ENCODE measurements around the gene XAB2. TPM values are rescaled to one million over a fixed set of nuclear protein-coding genes. Genes with fewer than 3 reads are reported as not detected.

Gene XAB2
- 10 to 100 TPM; 64.6 to 76.1 (median 67.2) TPM for total RNA-seq

DNA sequence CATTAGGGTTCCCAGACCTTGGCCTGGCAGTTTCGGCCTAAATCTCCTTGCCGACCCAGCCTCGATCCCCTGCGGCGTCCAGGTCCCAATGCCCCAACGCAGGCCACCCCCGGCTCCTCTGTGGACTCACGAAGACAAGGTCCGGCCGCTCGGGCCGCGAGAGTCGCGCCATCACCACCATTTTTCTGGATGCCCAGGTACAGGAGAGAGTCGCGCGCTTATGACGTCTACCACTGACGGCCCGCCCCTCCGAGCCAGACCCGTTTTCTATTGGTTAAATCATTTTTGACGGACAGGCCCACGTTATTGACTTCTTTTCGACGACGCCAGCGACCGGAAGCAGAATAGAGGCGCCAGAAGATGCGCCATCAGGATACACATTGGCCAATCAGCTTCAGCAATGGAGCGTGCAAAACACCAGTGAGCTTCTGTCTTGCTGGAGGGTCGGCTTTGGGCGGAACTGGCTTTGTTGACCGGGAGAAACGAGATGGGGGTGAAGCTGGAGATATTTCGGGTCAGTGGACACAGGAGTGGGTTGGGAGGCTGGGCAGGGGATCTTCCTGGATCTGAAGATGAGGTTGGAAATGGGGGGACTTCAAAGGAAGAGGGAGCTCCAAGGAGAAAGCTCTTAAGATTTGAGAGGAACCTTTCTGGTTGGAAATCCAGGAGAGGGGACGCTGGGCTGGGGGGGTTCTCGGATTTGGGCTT, at the start of gene XAB2, which contains the start of gene PET100:
TSS of gene XAB2 (minus strand) at position 199 of the 708 bp plus-strand sequence. CDS start at position 181, 18 bp downstream.
TSS of gene PET100 (plus strand) at position 447 of the 708 bp plus-strand sequence. CDS start at position 488, 41 bp downstream.
- Mint-ChIP-seq H3K4me1 (ENCODE audit: low read depth) (peaks cover 42% of the 10 kb centered on the region), H3K9me3 (no peaks in the 10 kb centered on the region), H3K36me3 (ENCODE audit: insufficient read depth) (peaks cover 16% of the 10 kb centered on the region), H3K4me3 (peak within 1 kb of the TSS; percentile 100), H3K27me3 (ENCODE audit: low read depth) (no peaks in the 10 kb centered on the region)
- peak; percentile 91 for DNase-seq
- peak; percentile 98 to 99 for ATAC-seq

GRCh38 chr19:7677669-7678311, 48.4 kb upstream of the XAB2 start:
- DNase-seq (no peak), ATAC-seq (no peak)
- H3K4me3 Mint-ChIP-seq = no peak overlapping the region
- H3K36me3 Mint-ChIP-seq (ENCODE audit: insufficient read depth) = no peaks in the 10 kb centered on the region
- peaks cover 43% of the 10 kb centered on the region for H3K27me3 Mint-ChIP-seq (ENCODE audit: low read depth)
- no peaks in the 10 kb centered on the region for H3K9me3 Mint-ChIP-seq
- peaks cover 49% of the 10 kb centered on the region for H3K4me1 Mint-ChIP-seq (ENCODE audit: low read depth)

- Mint-ChIP-seq H3K9me3 (no peaks in the 10 kb centered on the region), H3K36me3 (ENCODE audit: insufficient read depth) (no peaks in the 10 kb centered on the region), H3K27me3 (ENCODE audit: low read depth) (peaks cover 47% of the 10 kb centered on the region), H3K4me3 (no peak within 1 kb of the TSS), H3K4me1 (ENCODE audit: low read depth) (peaks cover 48% of the 10 kb centered on the region)
- DNase-seq (no peak), ATAC-seq (no peak)
These were observed 47.5 kb upstream of the XAB2 start, which contains the start of gene MCEMP1 for GRCh38 chr19:7676854-7677253. Gene MCEMP1, plus strand, starts transcription at chr19:7677090. Its CDS starts 31 bp downstream, at chr19:7677121.

GRCh38 chr19:7676376-7676775, 47.0 kb upstream of the XAB2 start:
- Mint-ChIP-seq H3K4me3 (no peak overlapping the region), H3K4me1 (ENCODE audit: low read depth) (peaks cover 44% of the 10 kb centered on the region), H3K27me3 (ENCODE audit: low read depth) (peaks cover 51% of the 10 kb centered on the region), H3K36me3 (ENCODE audit: insufficient read depth) (no peaks in the 10 kb centered on the region), H3K9me3 (no peaks in the 10 kb centered on the region)
- ATAC-seq = no peak
- no peak for DNase-seq

- Mint-ChIP-seq H3K36me3 (ENCODE audit: insufficient read depth) (no peaks in the 10 kb centered on the region), H3K4me3 (no peak overlapping the region), H3K4me1 (ENCODE audit: low read depth) (peaks cover 42% of the 10 kb centered on the region), H3K9me3 (no peaks in the 10 kb centered on the region), H3K27me3 (ENCODE audit: low read depth) (peaks cover 65% of the 10 kb centered on the region)
- ATAC-seq = peak; percentile 38 to 49
- no peak for DNase-seq
These were observed 45.0 kb upstream of the XAB2 start for GRCh38 chr19:7674010-7675005.

DNA sequence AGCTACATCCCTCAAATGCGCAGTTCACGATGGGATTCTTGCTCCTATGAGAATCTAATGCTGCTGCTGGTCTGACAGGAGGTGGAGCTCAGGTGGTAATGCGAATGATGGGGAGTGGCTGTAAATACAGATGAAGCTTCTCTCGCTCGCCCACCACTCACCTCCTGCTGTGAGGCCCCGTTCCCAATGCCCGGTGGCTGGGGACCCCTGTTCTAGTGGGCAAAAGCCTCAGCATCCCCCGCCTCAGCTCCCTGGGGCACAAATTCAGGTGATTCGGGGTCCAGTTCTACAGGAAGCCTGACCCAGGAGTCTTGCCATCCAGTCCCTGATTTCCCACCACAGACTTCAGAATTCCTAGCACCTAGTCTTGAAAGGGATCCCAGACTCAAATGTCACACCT, 43.2 kb upstream of the XAB2 start:
- no peak for DNase-seq
- peaks cover 65% of the 10 kb centered on the region for H3K27me3 Mint-ChIP-seq (ENCODE audit: low read depth)
- no peak overlapping the region for H3K4me3 Mint-ChIP-seq
- H3K36me3 Mint-ChIP-seq (ENCODE audit: insufficient read depth) = no peaks in the 10 kb centered on the region
- peaks cover 30% of the 10 kb centered on the region for H3K4me1 Mint-ChIP-seq (ENCODE audit: low read depth)
- ATAC-seq = no peak
- H3K9me3 Mint-ChIP-seq = no peaks in the 10 kb centered on the region

GRCh38 chr19:7670790-7671189, 41.4 kb upstream of the XAB2 start:
- Mint-ChIP-seq H3K4me1 (ENCODE audit: low read depth) (peaks cover 16% of the 10 kb centered on the region), H3K9me3 (no peaks in the 10 kb centered on the region), H3K36me3 (ENCODE audit: insufficient read depth) (no peaks in the 10 kb centered on the region), H3K27me3 (ENCODE audit: low read depth) (peaks cover 59% of the 10 kb centered on the region), H3K4me3 (peak overlapping the region; percentile 46)
- ATAC-seq (no peak), DNase-seq (no peak)

DNA sequence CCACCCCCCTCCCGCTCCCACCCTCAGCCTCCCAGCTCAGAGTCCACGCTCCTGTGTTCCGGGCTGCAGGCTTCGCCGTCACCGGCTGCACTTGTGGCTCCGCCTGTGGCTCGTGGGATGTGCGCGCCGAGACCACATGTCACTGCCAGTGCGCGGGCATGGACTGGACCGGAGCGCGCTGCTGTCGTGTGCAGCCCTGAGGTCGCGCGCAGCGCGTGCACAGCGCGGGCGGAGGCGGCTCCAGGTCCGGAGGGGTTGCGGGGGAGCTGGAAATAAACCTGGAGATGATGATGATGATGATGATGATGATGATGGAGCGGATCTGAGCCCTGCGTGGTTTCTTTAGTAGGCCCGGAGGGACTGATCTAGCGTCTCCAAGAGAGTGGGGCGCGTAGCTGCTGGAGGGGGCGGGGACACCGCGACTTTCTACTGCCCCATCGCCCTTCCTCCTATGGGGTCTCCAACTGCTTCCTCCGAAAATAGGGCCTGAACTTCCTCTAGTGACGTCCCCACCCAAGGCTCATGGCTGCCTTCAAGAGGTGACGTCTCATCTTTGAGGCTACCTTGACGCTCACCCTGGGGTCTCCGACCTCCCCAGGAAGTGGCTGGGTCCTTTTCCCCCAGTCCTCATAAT, 40.9 kb upstream of the XAB2 start:
- ATAC-seq (peak; percentile 54 to 69), DNase-seq (no peak)
- Mint-ChIP-seq H3K4me3 (peak overlapping the region; percentile 46), H3K36me3 (ENCODE audit: insufficient read depth) (no peaks in the 10 kb centered on the region), H3K4me1 (ENCODE audit: low read depth) (peaks cover 15% of the 10 kb centered on the region), H3K27me3 (ENCODE audit: low read depth) (peaks cover 56% of the 10 kb centered on the region), H3K9me3 (no peaks in the 10 kb centered on the region)

GRCh38 chr19:7669641-7670040, 40.3 kb upstream of the XAB2 start:
- Mint-ChIP-seq H3K27me3 (ENCODE audit: low read depth) (peaks cover 51% of the 10 kb centered on the region), H3K36me3 (ENCODE audit: insufficient read depth) (no peaks in the 10 kb centered on the region), H3K9me3 (no peaks in the 10 kb centered on the region), H3K4me1 (ENCODE audit: low read depth) (peaks cover 14% of the 10 kb centered on the region), H3K4me3 (peak overlapping the region; percentile 52)
- DNase-seq (no peak), ATAC-seq (no peak)

GRCh38 chr19:7668842-7669241, 39.5 kb upstream of the XAB2 start, which contains the start of gene RETN:
Gene RETN, plus strand, starts transcription at chr19:7669049. Its CDS starts 278 bp downstream, at chr19:7669327.
- Mint-ChIP-seq H3K4me3 (peak within 1 kb of the TSS; percentile 52), H3K9me3 (no peaks in the 10 kb centered on the region), H3K4me1 (ENCODE audit: low read depth) (peaks cover 11% of the 10 kb centered on the region), H3K36me3 (ENCODE audit: insufficient read depth) (no peaks in the 10 kb centered on the region), H3K27me3 (ENCODE audit: low read depth) (peaks cover 43% of the 10 kb centered on the region)
- ATAC-seq (no peak), DNase-seq (no peak)

DNA sequence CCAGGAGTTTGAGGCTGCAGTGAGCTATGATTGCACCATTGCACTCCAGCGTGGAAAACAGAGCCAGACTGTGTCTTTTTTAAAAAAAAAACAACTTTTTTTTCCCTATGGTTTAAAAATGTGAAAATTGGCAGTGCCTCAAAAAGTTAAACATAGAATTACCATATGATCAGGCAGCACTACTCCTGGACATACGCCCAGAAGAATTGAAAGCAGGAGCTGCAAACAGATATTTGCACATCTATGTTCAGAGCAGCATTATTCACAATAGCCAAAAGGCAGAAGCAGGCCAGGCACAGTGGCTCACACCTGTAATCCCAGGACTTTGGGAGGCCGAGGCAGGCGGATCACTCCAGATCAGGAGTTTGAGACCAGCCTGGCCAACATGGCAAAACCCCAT, 35.7 kb upstream of the XAB2 start:
- DNase-seq (no peak), ATAC-seq (no peak)
- no peaks in the 10 kb centered on the region for H3K9me3 Mint-ChIP-seq
- H3K4me1 Mint-ChIP-seq (ENCODE audit: low read depth) = peaks cover 4% of the 10 kb centered on the region
- H3K36me3 Mint-ChIP-seq (ENCODE audit: insufficient read depth) = no peaks in the 10 kb centered on the region
- no peak overlapping the region for H3K4me3 Mint-ChIP-seq
- peaks cover 22% of the 10 kb centered on the region for H3K27me3 Mint-ChIP-seq (ENCODE audit: low read depth)

GRCh38 chr19:7663706-7664105, 34.4 kb upstream of the XAB2 start:
- ATAC-seq = no peak
- Mint-ChIP-seq H3K4me3 (no peak overlapping the region), H3K27me3 (ENCODE audit: low read depth) (peaks cover 12% of the 10 kb centered on the region), H3K4me1 (ENCODE audit: low read depth) (no peaks in the 10 kb centered on the region), H3K9me3 (no peaks in the 10 kb centered on the region), H3K36me3 (ENCODE audit: insufficient read depth) (no peaks in the 10 kb centered on the region)
- no peak for DNase-seq

GRCh38 chr19:7662657-7663056, 33.3 kb upstream of the XAB2 start:
- H3K27me3 Mint-ChIP-seq (ENCODE audit: low read depth) = peaks cover 8% of the 10 kb centered on the region
- ATAC-seq = no peak
- H3K4me1 Mint-ChIP-seq (ENCODE audit: low read depth) = peaks cover 8% of the 10 kb centered on the region
- no peak for DNase-seq
- no peak overlapping the region for H3K4me3 Mint-ChIP-seq
- H3K9me3 Mint-ChIP-seq = no peaks in the 10 kb centered on the region
- H3K36me3 Mint-ChIP-seq (ENCODE audit: insufficient read depth) = no peaks in the 10 kb centered on the region

Measured in activated T-cell treated with anti-CD3 and anti-CD28 coated beads, Interleukin-2, amount 50 U/mL, for 4 hours (primary cell).